ENCODE data around the gene TRIP13.

DNA sequence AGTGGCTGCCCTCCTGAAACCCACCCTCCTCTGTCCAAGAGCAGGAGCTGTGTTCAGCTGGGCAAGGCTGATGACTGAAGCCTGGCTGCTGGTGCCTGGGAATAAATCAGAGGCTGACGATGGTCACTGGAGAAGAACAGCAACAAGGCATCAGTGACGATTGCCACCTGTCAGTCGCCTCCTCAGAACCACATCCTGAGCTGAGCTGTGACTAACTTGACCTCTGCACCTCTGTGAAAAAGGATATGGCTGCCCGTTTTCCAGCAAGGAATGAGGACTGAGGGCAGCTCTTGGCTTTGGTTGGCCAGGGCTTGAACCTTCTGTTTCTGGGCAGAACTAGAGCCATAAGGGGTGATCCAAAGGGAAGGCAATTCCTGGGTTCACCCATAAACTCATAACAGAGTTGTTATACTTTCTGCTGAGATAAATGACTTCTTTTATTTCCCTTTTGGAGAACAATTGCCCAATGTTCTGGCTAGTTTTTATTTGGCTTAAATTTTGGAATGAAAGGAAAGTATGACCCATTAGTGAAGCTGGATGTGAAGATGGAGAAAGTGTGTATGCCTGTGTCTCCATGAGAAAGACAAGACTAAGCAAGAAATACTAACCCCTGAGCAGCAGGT is 40.1 kb downstream of the TRIP13 start:
- no peak for TF ChIP-seq ZNF140 (tag by site-specific recombination; IDR thresholded peaks at IDR 0.05)
- no peak for TF ChIP-seq ZNF558 (tag by site-specific recombination; IDR thresholded peaks at IDR 0.05)
- TF ChIP-seq ZNF530 (tag by site-specific recombination; IDR thresholded peaks at IDR 0.05; ENCODE audit: low read depth): no peak
- no peak for TF ChIP-seq ZFP37 (tag by site-specific recombination; IDR thresholded peaks at IDR 0.05)
- no peak for TF ChIP-seq ZNF248 (tag by site-specific recombination; IDR thresholded peaks at IDR 0.05)
- no peak for TF ChIP-seq ZNF555 (tag by site-specific recombination; conservative IDR thresholded peaks at IDR 0.05)

Data from HEK293 (cell line).